HG03135 (cell line): ENCODE data around the gene C1QTNF8.

Experiments used
- ATAC-seq: cut with Tn5 transposase; IDR thresholded peaks from one replicate; pipeline ENCODE4 v1.9.1; 2021; ENCODE audit warnings: mild to moderate bottlenecking, moderate library complexity; ENCODE audit not compliant: unreplicated experiment

C1QTNF8 gene

DNA sequence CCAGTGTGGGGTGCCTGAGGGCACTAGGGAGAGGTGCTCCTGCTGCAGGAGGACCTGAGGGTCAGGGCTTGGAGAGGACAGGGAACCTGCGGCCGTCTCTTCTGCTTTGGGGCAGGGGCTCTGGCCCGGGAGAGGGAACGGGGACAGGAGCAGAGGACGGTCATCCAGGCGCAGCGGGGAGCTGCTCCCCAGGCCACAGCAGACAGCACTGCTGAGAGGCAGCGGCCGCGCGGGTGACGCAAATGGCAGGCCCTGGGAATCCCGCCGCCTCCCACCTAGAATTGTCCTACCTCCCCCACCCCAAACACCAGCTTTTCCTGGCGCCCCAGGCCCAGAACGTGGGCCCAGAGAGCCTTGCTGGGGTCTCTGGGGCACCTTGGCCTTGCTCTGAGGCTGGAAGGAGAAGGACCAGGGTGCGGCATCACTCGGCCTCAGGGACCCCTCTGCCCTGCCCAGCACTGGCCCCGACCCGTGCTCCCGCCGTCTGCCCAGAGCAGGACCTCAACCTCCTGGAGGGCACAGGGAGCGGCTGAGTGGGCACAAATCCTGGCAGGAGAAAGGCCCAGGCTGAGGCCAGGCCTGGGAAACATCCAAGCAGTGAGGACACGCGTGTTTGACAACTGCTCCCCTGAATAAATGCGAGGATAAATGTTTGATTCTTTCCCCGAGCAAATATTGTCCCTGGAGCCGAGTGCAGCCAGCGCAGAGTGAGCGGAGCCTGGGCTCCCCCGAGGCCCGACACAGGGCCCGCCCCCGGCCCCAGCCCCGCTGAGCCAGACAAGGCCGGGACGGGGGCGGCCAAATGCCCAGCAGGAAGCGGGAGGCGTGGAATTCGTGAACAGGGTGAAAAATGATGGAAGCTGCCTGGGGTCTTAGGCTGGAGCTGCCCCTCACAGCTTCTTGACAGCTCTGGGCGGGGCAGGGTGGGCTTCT lies 15.0 kb downstream of the C1QTNF8 start:
- ATAC-seq: no peak

DNA sequence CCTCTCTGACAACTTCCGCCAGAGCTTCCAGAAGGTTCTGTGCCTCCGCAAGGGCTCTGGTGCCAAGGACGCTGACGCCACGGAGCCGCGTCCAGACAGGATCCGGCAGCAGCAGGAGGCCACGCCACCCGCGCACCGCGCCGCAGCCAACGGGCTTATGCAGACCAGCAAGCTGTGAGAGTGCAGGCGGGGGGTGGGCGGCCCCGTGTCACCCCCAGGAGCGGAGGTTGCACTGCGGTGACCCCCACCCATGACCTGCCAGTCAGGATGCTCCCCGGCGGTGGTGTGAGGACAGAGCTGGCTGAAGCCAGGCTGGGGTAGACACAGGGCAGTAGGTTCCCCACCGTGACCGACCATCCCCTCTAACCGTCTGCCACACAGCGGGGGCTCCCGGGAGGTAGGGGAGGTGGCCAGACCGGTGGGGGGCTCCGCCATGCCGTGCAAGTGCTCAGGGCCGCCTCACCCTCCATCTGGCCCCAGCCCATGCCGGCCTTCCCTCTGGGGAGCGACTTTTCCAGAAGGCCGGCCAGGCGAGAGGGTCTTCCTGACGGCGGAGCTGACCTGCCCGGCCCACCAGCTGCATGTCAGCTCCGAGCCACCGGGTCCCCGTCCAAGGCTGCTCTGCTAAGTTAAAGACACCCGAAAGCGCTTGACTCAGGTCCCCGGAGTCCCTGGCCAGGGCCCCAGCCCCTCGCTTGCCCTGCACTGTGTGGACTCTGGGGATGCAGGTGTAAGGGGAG lies 16.1 kb downstream of the C1QTNF8 start:
- ATAC-seq: no peak

DNA sequence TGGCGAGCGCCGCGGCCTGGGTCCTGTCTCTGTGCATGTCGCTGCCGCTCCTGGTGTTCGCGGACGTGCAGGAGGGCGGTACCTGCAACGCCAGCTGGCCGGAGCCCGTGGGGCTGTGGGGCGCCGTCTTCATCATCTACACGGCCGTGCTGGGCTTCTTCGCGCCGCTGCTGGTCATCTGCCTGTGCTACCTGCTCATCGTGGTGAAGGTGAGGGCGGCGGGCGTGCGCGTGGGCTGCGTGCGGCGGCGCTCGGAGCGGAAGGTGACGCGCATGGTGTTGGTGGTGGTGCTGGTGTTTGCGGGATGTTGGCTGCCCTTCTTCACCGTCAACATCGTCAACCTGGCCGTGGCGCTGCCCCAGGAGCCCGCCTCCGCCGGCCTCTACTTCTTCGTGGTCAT lies 16.7 kb downstream of the C1QTNF8 start:
- ATAC-seq: no peak

DNA sequence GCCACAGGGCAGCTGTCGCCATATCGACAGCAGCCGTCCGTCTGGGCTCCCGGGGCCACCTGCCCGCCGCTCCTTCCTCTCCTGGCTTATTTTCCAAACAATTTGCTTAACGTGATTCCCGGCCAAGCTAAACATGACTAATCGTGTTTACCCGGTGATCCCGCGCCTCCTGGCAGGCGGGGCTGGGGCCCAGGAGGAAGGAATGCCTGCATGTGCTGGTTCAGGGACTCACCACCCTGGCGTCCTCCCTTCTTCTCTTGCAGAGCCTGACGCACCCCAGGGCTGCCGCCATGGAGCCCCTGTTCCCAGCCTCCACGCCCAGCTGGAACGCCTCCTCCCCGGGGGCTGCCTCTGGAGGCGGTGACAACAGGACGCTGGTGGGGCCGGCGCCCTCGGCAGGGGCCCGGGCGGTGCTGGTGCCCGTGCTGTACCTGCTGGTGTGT lies 17.4 kb downstream of the C1QTNF8 start:
- no peak for ATAC-seq

DNA sequence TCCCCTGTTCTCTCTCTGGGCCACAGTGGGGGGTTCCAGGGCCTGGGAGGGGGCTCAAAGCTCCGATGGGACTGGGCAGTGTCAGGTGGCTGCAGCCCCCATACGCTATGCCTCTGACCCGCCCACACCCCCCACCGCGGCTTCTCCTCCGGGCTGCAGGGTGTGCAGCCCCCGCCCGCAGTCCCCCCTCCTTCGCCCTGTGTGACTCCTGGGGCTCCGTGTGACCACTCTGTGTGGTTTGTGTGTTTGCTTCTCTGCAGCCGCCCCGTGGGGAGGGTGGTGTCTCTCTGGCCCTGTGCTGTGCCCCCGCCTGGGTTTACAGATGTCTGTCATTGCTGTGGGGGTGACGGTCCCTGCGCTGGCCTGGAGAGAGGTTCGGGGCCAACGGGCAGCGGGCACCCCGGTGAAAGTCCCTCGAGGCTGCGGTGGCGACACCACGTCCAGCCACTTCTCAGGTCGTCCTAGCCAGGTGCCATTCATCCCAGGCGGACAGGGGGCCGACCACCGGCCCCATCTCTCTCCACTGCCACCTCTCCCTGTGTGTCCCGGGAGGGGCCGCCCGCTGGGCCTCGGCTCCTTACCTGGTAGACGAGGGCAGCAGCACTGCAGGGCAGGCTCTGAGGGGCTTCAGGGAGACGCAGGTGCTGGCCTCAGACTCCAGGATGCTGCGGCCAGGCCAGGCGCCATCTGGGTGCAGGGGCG lies 18.0 kb downstream of the C1QTNF8 start:
- no peak for ATAC-seq

DNA sequence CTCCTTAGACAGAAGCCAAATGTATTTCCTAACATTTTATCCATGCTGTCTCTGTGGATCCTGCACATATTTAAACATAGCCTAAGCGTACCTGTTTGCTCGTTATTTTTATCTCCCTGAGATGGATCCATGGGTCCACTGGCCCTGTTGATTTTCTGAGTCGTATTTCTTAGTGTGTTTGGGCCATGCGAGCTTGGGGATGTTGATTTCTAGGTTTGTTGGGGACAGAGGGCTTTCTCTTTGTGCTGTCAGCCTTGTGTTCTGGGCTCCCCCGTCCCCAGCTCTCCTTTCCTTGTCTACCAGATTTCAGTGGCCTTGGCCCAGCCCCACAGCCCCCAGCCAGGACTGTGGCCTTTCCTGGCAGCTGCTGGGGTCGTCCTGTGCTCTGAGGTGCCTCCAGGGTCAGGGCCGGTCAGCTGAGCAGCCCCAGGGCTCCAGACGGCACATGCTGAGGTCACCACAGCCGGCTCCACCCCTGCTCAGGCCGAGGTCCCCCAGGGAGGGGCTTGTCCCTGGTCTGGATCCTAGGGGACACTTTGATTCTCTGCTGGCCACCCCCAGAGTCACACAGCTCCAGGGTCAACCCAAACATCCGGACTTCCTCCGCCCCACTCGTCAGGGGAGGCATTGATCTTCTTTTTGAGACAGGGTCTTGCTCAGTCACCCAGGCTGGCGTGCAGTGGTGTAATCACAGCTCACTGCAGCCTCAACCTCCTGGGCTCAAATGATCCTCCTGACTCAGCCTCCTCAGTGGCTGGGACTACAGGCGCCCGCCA lies 19.1 kb downstream of the C1QTNF8 start:
- ATAC-seq: no peak

DNA sequence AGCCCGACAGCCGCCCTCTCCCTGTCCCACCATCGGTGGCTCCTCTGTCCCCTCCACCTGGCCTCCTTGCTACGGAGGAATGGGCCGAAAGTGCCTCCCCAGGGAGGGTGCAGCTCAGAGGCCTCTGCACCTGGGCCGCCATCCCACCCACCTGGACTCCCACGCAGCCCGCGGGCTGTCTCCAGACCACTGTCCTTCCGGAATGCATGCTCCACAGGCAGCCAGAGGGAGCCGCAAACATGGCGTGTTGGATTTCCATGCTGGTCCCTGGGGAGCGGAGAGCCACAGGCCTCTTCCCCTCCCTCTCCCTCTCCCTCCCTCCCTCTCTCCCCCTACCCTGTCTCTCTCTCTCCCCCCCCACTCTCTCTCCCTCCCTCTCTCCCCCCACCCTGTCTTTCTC lies 20.5 kb downstream of the C1QTNF8 start:
- ATAC-seq: no peak

DNA sequence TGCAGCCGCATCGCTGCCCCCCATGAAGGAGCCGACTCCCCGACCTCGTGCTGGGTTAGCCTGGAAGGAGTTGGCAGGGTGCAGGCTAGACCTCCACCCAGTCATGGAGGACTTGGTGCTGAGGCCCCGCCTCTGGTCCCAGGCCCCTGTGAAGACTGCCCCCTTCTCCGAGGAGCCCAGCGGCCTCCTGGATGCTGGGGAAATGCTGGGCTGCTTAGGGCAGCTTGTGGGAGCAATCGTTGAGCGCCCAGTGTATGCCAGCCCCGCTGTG lies 21.7 kb downstream of the C1QTNF8 start:
- no peak for ATAC-seq

DNA sequence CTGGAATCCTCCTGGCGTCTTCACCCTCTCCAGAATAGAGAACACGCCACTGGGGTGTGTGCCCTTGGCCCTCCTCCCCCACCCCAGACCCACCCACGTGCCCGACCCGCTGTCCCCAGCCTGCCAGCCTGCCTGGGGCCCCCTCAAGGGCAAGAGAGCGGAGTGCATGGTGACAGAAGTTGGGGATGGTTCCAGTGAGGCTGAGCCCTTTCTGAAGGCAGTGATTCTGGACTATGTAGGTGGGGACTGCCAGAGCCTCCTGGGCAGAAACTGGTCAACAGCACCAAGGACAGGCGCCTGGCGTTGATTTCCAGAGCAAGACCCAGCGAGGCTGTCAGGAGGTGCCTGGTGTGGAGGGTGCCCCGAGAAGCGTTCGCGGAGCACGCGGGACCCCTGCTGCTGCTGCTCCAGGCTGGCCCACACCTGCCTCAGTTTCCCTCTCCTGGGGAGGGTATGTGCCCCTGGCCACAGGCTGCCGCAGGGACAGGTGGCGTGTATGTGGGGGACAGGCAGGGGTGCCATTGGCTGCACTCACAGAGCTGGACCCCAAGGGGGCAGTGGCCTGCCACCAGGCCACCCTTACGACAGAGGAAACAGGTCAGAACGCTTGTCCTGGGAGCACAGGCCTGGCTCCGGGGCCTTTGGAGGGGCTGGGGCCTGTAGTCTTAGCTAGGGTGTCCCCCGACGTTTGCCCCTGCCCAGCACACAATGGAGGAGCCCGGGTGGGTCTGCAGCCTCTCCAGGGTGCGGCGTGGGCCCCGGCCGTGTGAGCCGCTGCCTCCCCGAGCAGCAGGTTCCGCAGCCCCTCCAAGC lies 22.3 kb downstream of the C1QTNF8 start:
- ATAC-seq: no peak

DNA sequence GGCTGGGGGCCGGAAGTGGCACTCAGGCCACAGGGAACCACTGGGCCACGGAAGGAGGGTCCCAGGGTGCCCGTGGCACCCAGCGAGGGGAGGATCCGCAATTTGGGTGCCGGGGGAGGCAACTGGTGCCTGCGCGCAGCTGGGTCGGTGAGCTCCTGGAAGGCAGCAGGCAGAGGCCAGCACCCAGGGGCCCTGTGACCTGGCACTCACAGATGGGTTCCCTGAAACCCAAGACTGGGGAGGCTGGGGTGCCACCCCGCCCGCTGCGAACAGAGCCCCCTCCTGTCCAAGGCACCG lies 22.8 kb downstream of the C1QTNF8 start:
- no peak for ATAC-seq

DNA sequence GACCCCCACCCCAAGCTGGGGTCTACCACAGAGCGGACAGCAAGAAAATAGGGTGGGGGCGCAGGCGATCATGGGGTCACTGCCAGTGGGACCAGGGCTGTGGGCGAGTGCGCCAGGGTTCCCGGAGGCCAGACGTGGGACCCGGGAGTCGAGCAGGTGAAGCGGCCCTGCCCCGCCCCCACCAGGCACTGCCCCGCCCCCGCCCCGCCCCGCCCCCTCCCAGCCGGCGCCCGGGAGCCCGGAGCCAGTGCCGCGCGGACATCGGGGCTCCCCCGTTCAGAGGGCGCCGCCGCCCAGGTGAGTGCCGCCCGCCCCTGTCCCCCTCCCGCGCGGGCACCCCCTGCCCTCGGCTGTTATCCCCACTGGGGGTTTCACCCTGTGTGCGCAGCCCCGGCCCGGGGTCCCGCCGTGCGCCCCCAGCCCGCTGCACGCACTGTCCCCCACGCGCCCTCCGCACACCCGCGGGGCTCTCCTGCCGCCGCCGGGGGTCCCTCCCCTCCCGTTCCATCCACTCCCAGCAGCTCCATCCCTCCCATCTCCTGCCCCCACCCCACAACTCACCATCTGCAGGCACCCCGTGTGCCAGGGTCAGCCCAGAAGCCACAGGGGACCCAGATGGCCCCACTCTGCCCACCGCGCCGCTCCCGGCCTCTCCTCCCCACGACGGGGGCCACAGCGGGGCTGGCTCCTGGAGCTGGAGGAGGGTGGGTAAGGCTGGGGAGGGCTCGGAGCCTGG lies 23.4 kb downstream of the C1QTNF8 start, which contains the start of gene SSTR5:
TSS of gene SSTR5 (plus strand) at position 222 of the 736 bp plus-strand sequence. CDS start 6,122 bp downstream, outside the sequence.
- no peak for ATAC-seq

DNA sequence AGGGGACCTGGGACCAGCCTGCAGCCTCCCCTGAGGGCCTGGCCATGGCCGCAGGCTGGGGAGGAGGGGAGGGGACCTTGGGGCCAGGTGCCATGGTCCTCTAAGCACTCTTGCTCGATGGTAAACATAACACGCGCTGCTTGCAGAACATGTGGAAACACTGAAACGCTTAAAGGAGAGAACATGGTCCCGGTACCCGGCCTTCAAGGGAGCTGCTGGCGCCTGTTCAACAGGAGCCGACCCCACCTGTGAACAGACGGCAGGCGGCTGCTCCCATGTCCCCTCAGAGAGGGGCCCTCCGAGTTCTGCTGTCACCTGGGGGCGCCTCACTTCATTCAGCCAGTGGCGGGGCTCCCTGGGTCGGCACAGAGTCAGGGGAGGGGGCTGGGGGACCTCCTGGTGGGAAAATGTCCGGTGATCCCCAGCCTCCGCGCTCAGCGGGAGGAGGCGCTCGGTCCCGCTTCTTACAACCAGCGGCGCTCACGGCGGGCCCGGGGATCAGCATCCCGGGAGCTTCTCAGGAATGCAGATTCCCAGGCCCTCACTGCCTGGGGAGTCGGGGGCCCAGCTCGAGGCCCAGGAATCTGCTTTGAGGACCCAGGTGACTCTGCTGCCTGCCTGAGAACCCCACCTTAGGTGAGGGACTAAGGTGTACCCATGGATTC lies 24.4 kb downstream of the C1QTNF8 start:
- ATAC-seq: no peak

DNA sequence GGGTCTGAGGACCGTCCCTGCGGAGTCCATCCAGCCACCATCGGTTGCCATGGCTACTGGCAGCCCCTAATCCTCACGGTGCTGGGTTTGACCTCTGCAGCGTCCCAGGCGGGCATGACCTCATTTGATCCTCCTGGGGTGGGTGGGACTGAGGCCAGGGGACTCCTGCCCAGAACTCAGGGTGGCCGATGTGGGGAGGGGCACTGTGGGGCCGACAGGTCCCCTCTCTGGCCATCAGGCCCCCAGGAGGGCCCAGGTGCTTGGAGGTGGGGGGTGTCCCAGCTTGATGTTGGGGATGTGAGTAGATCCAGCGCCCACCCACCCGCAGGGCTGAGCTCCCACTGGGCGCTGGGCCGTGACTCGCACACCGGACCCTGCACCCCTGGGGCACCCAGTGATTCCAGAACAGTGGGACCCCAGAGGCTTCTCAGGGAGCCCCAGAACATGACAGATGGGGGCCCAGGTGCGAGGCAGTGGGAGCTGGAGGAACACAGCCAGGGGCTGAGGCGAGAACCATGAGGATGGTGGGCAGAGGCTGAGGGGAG lies 25.1 kb downstream of the C1QTNF8 start:
- ATAC-seq: no peak

DNA sequence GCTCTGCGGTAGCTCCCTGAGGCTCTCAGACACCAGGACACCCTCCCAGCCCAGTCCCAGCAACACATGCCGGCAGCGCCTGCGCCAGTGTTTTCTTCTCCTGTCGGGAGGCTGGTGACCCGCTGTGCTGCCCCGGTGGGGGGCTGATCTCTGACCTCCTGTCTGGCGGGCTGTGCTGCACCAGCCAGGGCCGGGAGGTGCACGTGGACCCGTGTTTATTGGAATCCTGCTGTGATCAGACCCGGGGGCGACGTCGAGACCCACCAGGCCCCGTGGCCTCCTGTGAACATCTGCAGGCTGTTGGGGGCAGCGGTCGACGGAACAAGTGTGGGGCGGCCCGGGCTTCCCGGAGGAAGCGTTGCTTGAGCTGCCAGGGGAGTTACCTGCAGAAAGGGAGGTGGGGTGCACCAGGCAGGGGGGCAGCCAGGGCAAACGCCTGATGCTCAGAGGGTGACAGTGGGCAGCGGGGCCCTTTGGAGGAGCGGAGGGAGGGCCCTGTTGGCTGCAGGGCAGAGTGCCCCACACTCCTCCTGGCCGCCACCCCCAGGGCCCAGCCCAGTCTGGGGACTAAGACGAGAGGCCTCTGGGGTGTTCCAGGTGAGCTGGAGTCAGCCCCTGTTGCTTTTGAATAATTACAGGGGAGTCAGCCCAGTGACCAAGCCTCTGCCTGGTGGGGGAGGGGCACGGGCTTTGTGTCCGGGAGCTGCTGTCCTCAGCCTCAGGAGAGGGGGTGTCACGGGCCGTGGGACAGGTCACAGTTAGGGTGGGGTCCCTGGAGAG lies 25.8 kb downstream of the C1QTNF8 start:
- ATAC-seq: no peak

DNA sequence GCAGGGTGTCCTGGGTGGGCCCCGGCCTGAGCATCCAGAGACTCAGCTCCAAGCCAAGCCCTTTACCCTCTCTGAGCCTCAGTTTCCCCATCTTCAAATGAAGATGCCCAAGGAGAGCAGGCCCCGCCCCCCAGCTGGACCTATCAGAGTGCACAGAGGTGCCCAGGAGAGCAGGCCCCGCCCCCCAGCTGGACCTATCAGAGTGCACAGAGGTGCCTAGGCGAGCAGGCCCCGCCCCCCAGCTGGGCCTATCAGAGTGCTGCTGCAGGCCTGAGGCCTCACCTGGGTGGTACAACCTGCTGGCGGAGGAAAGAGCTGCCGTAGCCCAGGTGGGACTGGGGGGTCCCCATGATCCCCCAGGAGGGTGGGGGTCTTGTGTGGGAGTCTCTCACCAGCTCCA lies 26.9 kb downstream of the C1QTNF8 start:
- ATAC-seq: no peak

DNA sequence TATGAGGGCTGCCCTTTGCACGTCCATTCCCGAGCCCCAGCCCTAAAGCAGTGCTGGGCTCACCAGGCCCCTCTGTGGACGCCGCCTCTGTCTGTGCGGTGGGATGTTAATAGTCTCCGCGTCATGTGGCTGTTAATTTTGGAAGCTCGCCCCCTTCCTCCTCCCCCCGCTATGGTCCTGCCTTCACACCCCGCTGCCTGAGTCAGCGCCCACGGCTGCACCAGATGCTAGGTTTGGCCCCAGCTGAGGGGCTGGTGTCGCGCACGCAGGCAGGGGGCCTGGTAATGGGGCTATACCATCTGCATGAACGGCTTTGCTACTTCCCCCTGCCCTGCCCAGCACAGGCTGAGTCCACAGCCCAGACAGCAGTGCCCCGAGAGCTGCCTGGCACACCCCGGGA lies 27.6 kb downstream of the C1QTNF8 start:
- no peak for ATAC-seq

DNA sequence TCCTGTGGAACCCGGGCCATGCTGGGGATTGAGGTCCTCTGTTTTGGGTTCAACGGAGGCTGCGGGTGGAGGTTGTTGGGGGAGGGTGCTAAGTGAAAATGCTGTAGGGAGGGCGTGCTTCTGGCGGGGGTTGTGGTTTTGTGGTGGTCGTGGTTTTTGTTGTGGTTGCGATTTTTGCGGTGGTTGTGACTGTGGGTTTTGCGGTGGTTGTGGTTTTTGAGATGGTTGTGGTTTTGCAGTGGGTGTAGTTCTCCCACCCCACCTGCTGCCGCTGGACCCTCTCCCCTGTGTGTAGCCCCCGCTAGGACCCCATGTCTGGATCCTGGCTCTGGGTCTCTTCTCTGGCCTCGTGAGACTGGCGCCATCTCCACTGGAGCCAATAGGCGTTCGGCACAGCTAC lies 28.4 kb downstream of the C1QTNF8 start:
- no peak for ATAC-seq

DNA sequence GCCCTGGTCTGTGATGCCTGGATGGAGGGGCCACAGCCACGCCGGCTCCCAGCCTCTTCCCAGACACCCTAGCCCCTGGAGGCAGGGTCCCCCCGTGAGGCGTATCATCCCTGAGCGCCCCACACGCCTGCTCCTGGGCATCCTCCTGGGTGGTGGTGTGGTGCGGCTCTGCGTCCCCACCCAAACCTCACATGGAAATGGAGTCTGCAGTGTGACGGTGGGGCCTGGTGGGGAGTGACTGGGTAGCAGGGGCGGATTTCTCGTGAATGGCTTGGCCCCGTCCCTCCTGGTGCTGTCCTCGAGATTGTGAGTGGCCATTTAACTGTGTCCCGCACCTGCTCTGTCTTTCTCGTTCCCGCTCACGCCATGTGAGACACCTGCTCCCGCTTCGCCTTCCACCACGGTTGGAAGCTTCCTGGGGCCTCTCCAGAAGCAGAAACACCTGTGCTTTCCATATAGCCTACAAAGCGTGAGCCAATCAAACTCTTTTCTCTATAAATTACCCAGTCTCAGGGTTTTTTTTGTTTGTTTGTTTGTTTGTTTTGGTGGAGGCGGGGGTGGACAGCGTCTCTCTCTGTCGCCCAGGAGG lies 29.4 kb downstream of the C1QTNF8 start:
- no peak for ATAC-seq
